ENCODE measurements around the gene LTBP1. TPM values are rescaled to one million over a fixed set of nuclear protein-coding genes. Genes with fewer than 3 reads are reported as not detected.

LTBP1 gene
- total RNA-seq, 3 donors from 2014 or later (not counting 1 experiment from before 2014, with no cell fraction given): 1.7 to 4.7 (median 3.5) TPM

GRCh38 chr2:32941944-32942690 is 4.6 kb upstream of the LTBP1 start:
- intact Hi-C loops (cut with micrococcal nuclease): loop anchor here (10.0 kb wide), 1 partner anchor 387 kb away; no protein-coding TSS in a partner anchor
- H3K4me3 Mint-ChIP-seq: no peak overlapping the region
- TF ChIP-seq CTCF (IDR thresholded peaks at IDR 0.05): no peak
- H3K4me1 ChIP-seq (ENCODE audit: control insufficient read depth, insufficient read depth, low read length): peaks cover 7% of the 10 kb centered on the region
- no peak overlapping the region for H3K27ac ChIP-seq (ENCODE audit: low read length)
- H3K27me3 ChIP-seq (ENCODE audit: control insufficient read depth, insufficient read depth, low read length): peaks cover 5% of the 10 kb centered on the region
- 72% methylated on average over 5 of the region's 8 CpGs for WGBS (ENCODE audit: insufficient coverage)
- ATAC-seq (no peak), DNase-seq (no peak)
- peaks cover 13 to 17% of the 10 kb centered on the region in 2 donors for H3K27me3 Mint-ChIP-seq (ENCODE audit: low read depth in 2 of 2)
- no peak overlapping the region for H3K4me3 ChIP-seq (ENCODE audit: low read length)
- no peaks in the 10 kb centered on the region for H3K9me3 ChIP-seq (ENCODE audit: control insufficient read depth, insufficient read depth, low read length)
- H3K36me3 Mint-ChIP-seq: no peaks in the 10 kb centered on the region
- no peaks in the 10 kb centered on the region for H3K36me3 ChIP-seq (ENCODE audit: control insufficient read depth, insufficient read depth, low read length)
- H3K9me3 Mint-ChIP-seq: no peaks in the 10 kb centered on the region
- H3K27ac Mint-ChIP-seq: no peak overlapping the region
- H3K4me1 Mint-ChIP-seq: peaks cover 0 to 5% of the 10 kb centered on the region in 2 donors

- 90% methylated on average over 1 of the region's 4 CpGs for WGBS (ENCODE audit: insufficient coverage)
- intact Hi-C loops (cut with micrococcal nuclease): loop anchor here (10.0 kb wide), 1 partner anchor 388 kb away; no protein-coding TSS in a partner anchor
- H3K9me3 Mint-ChIP-seq: no peaks in the 10 kb centered on the region
- no peak overlapping the region for H3K4me3 Mint-ChIP-seq
- no peaks in the 10 kb centered on the region for H3K36me3 ChIP-seq (ENCODE audit: control insufficient read depth, insufficient read depth, low read length)
- peaks cover 9 to 15% of the 10 kb centered on the region in 2 donors for H3K27me3 Mint-ChIP-seq (ENCODE audit: low read depth in 2 of 2)
- peaks cover 0 to 6% of the 10 kb centered on the region in 2 donors for H3K4me1 Mint-ChIP-seq
- peaks cover 7% of the 10 kb centered on the region for H3K27me3 ChIP-seq (ENCODE audit: control insufficient read depth, insufficient read depth, low read length)
- H3K36me3 Mint-ChIP-seq: no peaks in the 10 kb centered on the region
- ATAC-seq (no peak), DNase-seq (no peak)
- peaks cover 7% of the 10 kb centered on the region for H3K4me1 ChIP-seq (ENCODE audit: control insufficient read depth, insufficient read depth, low read length)
- TF ChIP-seq CTCF (IDR thresholded peaks at IDR 0.05): no peak
- no peaks in the 10 kb centered on the region for H3K9me3 ChIP-seq (ENCODE audit: control insufficient read depth, insufficient read depth, low read length)
- H3K27ac Mint-ChIP-seq: no peak overlapping the region
- no peak overlapping the region for H3K27ac ChIP-seq (ENCODE audit: low read length)
- no peak overlapping the region for H3K4me3 ChIP-seq (ENCODE audit: low read length)
Observed at GRCh38 chr2:32942793-32943485, 3.8 kb upstream of the LTBP1 start.

GRCh38 chr2:32945286-32945685 is 1.5 kb upstream of the LTBP1 start:
- DNase-seq: no peak
- peaks cover 0 to 11% of the 10 kb centered on the region in 2 donors for H3K4me1 Mint-ChIP-seq
- peaks cover 14% of the 10 kb centered on the region for H3K27me3 ChIP-seq (ENCODE audit: control insufficient read depth, insufficient read depth, low read length)

More at GRCh38 chr2:32945286-32945685, 1.5 kb upstream of the LTBP1 start:
- Mint-ChIP-seq H3K36me3 (no peaks in the 10 kb centered on the region), H3K4me3 (no peak overlapping the region), H3K27ac (no peak overlapping the region), H3K27me3 (ENCODE audit: low read depth in 2 of 2) (peaks cover 18 to 19% of the 10 kb centered on the region in 2 donors), H3K9me3 (no peaks in the 10 kb centered on the region)
- intact Hi-C loops (cut with micrococcal nuclease): loop anchor here (10.0 kb wide), 1 partner anchor 390 kb away; no protein-coding TSS in a partner anchor
- Histone ChIP-seq H3K4me3 (ENCODE audit: low read length) (no peak overlapping the region), H3K36me3 (ENCODE audit: control insufficient read depth, insufficient read depth, low read length) (no peaks in the 10 kb centered on the region), H3K27ac (ENCODE audit: low read length) (no peak overlapping the region), H3K4me1 (ENCODE audit: control insufficient read depth, insufficient read depth, low read length) (peaks cover 7% of the 10 kb centered on the region), H3K9me3 (ENCODE audit: control insufficient read depth, insufficient read depth, low read length) (no peaks in the 10 kb centered on the region)
- no peak for ATAC-seq
- WGBS (ENCODE audit: insufficient coverage): 100% methylated on average over 2 of the region's 2 CpGs
- no peak for TF ChIP-seq CTCF (IDR thresholded peaks at IDR 0.05)

Data from natural killer cell (primary cell).